NCI-H187 treated with DMSO at 0.1 percent for 48 hours (cell line): ENCODE results near the gene ALPG.
"Not testable (repeated sequence)": the region's sequence is repeated elsewhere in the genome, so short reads cannot be mapped to it uniquely, and the experiment has no call there.

Source experiments
- DNase-seq: peaks from one replicate; lab custom pipeline; 2025; lab: John Stamatoyannopoulos, UW

The ALPG gene

GRCh38 chr2:232398293-232399034 lies 8.2 kb upstream of the ALPG start:
- DNase-seq = no peak

- no peak for DNase-seq
These were observed 6.2 kb upstream of the ALPG start for GRCh38 chr2:232400256-232401015.

- DNase-seq = no peak
These were observed 4.1 kb upstream of the ALPG start for GRCh38 chr2:232402518-232402917.

- no peak for DNase-seq
These were observed 617 bp upstream of the ALPG start for GRCh38 chr2:232405943-232406510.

- not testable (repeated sequence) for DNase-seq
These were observed 945 bp downstream of the ALPG start for GRCh38 chr2:232407428-232408150.

- not testable (repeated sequence) for DNase-seq
These were observed 1.6 kb downstream of the ALPG start for GRCh38 chr2:232408269-232408668.

- not testable (repeated sequence) for DNase-seq
These were observed 3.0 kb downstream of the ALPG start for GRCh38 chr2:232409617-232410016.

GRCh38 chr2:232410238-232410900 lies 3.7 kb downstream of the ALPG start:
- no peak for DNase-seq

- DNase-seq = no peak
These were observed 5.4 kb downstream of the ALPG start for GRCh38 chr2:232411901-232412629.

GRCh38 chr2:232412986-232413385 lies 6.3 kb downstream of the ALPG start:
- DNase-seq = no peak

GRCh38 chr2:232415138-232415690 lies 8.6 kb downstream of the ALPG start:
- DNase-seq = no peak

- no peak for DNase-seq
These were observed 9.3 kb downstream of the ALPG start for GRCh38 chr2:232415736-232416520.

GRCh38 chr2:232416521-232417470 lies 10.2 kb downstream of the ALPG start:
- no peak for DNase-seq

GRCh38 chr2:232417489-232417888 lies 10.8 kb downstream of the ALPG start:
- DNase-seq = no peak

- DNase-seq = no peak
These were observed 11.4 kb downstream of the ALPG start for GRCh38 chr2:232418056-232418455.

GRCh38 chr2:232418466-232419244 lies 12.0 kb downstream of the ALPG start:
- no peak for DNase-seq

- no peak for DNase-seq
These were observed 12.8 kb downstream of the ALPG start for GRCh38 chr2:232419245-232420072.
